ENCODE results near the gene THSD7B. TPM values are rescaled to one million over a fixed set of nuclear protein-coding genes. Genes with fewer than 3 reads are reported as not detected.

The THSD7B gene
- total RNA-seq, 4 donors from 2014 or later: under 0.01 to 0.29 (median 0.03) TPM

DNA sequence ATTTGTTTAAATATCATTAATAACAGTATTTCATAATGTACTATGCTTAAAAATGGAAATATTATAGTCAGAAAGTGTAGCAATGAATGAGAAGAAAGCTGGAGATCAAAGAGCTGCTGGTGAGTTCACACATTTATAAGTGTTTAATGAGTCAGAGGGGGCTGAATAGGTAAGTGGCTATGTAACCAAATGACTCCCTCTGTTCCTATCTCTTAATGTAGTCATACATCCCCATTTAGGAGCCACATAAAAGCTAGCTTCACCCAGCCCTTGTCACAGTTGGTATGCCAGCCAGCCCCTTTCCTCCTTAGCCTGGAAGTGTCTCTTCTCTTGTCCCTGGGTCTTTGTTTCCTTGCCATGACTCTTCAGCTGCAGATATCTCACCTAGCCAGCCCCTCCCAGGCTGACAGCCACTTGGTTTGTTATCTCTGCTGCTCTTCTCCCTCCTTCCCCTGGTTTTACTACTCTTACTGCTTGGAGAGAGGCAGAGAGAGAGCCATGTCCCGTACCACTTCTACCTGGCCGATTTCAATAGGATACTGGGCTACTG lies 760.4 kb downstream of the THSD7B start:
- Histone ChIP-seq H3K4me3 (no peak overlapping the region), H3K4me1 (no peaks in the 10 kb centered on the region), H3K27me3 (no peaks in the 10 kb centered on the region), H3K9me3 (no peaks in the 10 kb centered on the region), H3K27ac (replicated peaks in 1 of 4) (no peak overlapping the region), H3K36me3 (no peaks in the 10 kb centered on the region)
- intact Hi-C loops (cut with DNase I): no loop called here
- 86% methylated on average over 2 of the region's 2 CpGs for WGBS
- DNase-seq (ENCODE audit: extremely low spot score): no peak
- TF ChIP-seq EP300 (IDR thresholded peaks at IDR 0.05): no peak
- no peak for TF ChIP-seq POLR2A (IDR thresholded peaks at IDR 0.05; ENCODE audit: low read depth)
- TF ChIP-seq, protein P1, sequence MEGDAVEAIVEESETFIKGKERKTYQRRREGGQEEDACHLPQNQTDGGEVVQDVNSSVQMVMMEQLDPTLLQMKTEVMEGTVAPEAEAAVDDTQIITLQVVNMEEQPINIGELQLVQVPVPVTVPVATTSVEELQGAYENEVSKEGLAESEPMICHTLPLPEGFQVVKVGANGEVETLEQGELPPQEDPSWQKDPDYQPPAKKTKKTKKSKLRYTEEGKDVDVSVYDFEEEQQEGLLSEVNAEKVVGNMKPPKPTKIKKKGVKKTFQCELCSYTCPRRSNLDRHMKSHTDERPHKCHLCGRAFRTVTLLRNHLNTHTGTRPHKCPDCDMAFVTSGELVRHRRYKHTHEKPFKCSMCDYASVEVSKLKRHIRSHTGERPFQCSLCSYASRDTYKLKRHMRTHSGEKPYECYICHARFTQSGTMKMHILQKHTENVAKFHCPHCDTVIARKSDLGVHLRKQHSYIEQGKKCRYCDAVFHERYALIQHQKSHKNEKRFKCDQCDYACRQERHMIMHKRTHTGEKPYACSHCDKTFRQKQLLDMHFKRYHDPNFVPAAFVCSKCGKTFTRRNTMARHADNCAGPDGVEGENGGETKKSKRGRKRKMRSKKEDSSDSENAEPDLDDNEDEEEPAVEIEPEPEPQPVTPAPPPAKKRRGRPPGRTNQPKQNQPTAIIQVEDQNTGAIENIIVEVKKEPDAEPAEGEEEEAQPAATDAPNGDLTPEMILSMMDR (IDR thresholded peaks at IDR 0.05): no peak
- no peak for TF ChIP-seq POLR2AphosphoS5 (IDR thresholded peaks at IDR 0.05)

DNA sequence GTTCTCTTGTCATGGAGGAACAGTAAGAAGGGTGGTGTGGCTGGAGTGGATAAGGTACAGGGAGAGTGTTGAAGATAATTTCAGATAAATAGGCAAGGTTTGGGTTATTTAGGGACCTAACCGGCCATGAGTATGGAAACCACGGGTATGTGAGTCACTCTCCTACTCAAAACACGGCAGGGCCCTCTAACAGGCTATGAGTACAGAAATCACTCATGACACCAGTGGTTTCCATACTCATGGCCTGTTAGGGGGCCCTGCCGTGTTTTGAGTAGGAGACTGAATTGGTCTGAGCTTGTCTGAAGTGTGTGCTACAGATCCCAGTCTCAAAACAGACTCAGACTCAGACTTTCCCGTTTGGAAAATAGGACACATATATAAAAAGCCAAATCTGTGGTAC lies 770.6 kb downstream of the THSD7B start:
- Histone ChIP-seq H3K4me3 (no peak overlapping the region), H3K27me3 (no peaks in the 10 kb centered on the region), H3K36me3 (no peaks in the 10 kb centered on the region), H3K4me1 (no peaks in the 10 kb centered on the region), H3K27ac (replicated peaks in 1 of 4) (no peak overlapping the region), H3K9me3 (no peaks in the 10 kb centered on the region)
- intact Hi-C loops (cut with DNase I): no loop called here
- DNase-seq (ENCODE audit: extremely low spot score): no peak
- TF ChIP-seq EP300 (IDR thresholded peaks at IDR 0.05): no peak
- no peak for TF ChIP-seq POLR2AphosphoS5 (IDR thresholded peaks at IDR 0.05)
- TF ChIP-seq POLR2A (IDR thresholded peaks at IDR 0.05; ENCODE audit: low read depth): no peak
- TF ChIP-seq, protein P1 (IDR thresholded peaks at IDR 0.05): no peak
- 72% methylated on average over 5 of the region's 5 CpGs for WGBS

DNA sequence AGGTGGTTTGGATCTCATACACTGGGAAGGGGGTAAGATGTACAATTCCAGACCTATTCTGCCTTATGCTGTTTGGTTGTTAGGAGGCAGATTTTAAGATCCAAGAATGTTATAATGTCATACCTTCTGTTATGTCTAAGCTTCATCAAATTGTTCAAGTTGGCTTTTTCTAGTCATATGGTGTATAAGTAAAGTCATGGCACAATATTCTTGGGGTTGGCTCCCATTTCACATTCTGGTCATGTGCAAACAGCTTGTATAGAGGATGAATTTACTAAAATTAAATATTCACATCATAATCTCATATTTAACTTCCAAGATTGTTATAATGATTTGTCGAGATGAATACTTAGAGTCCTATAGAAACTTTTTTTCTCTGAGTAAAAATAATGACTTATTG lies 774.0 kb downstream of the THSD7B start:
- Histone ChIP-seq H3K4me3 (no peak overlapping the region), H3K9me3 (no peaks in the 10 kb centered on the region), H3K27me3 (no peaks in the 10 kb centered on the region), H3K27ac (replicated peaks in 1 of 4) (no peak overlapping the region), H3K4me1 (no peaks in the 10 kb centered on the region), H3K36me3 (no peaks in the 10 kb centered on the region)
- intact Hi-C loops (cut with DNase I): no loop called here
- TF ChIP-seq POLR2AphosphoS5 (IDR thresholded peaks at IDR 0.05) (no peak), EP300 (IDR thresholded peaks at IDR 0.05) (no peak), POLR2A (IDR thresholded peaks at IDR 0.05; ENCODE audit: low read depth) (no peak)
- DNase-seq (ENCODE audit: extremely low spot score): no peak
- 90% methylated on average over 1 of the region's 1 CpG for WGBS

DNA sequence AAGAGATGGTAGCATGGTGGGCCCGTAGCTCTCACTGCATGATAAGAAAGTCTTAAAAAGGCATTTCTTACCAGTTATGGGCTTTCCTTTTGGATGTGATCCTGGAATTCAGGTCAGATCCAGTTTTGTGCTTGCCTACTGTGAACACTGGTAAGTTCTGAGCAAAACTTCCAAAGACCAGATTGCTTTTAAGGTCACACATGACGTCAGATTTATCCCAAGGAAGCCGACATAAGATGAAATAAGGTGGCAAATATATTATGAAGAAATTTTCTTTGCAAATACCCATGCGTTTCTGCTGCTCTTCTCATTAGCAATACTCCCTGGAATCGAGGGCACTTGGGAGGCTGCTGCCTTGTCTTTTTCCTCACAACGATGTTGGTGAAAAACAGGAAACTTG lies 782.5 kb downstream of the THSD7B start:
- Histone ChIP-seq H3K27ac (replicated peaks in 1 of 4) (no peak overlapping the region), H3K9me3 (no peaks in the 10 kb centered on the region), H3K4me1 (no peaks in the 10 kb centered on the region), H3K36me3 (no peaks in the 10 kb centered on the region), H3K4me3 (no peak overlapping the region), H3K27me3 (no peaks in the 10 kb centered on the region)
- no peak for DNase-seq (ENCODE audit: extremely low spot score)
- WGBS: 80% methylated on average over 6 of the region's 6 CpGs
- TF ChIP-seq POLR2AphosphoS5 (IDR thresholded peaks at IDR 0.05) (no peak), POLR2A (IDR thresholded peaks at IDR 0.05; ENCODE audit: low read depth) (no peak), EP300 (IDR thresholded peaks at IDR 0.05) (no peak)
- TF ChIP-seq, protein P1 (IDR thresholded peaks at IDR 0.05): no peak
- intact Hi-C loops (cut with DNase I): no loop called here

DNA sequence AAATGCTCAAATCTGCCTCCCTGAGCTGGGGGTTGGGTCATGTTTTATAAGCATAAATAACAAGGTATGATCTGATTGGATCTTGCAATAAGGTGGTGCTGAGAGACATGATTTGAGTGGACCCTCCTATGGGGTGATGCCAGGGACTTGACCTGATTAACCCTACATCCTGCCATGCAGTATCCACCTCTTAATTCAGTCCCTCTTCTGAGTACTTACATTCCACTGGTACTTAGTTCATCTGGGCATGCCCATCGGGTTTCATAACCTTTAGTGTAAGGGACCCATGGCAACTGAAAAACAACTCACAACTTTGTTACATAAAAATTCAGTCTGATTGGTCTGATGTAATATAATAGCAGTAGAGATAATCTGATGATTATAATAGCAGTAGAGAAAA lies 801.0 kb downstream of the THSD7B start:
- 47% methylated on average over 1 of the region's 1 CpG for WGBS
- H3K36me3 ChIP-seq: no peaks in the 10 kb centered on the region
- DNase-seq (ENCODE audit: extremely low spot score): no peak
- peaks cover 0 to 16% (median 8%) of the 10 kb centered on the region in 4 donors for H3K4me1 ChIP-seq
- intact Hi-C loops (cut with DNase I): no loop called here
- H3K9me3 ChIP-seq: peaks cover 0 to 9% (median 4%) of the 10 kb centered on the region in 4 donors
- H3K27me3 ChIP-seq: no peaks in the 10 kb centered on the region
- peak overlapping the region in 1 of 4 donors; percentile 30 for H3K27ac ChIP-seq (replicated peaks in 1 of 4)
- no peak overlapping the region for H3K4me3 ChIP-seq
- no peak for TF ChIP-seq POLR2A (IDR thresholded peaks at IDR 0.05; ENCODE audit: low read depth)
- TF ChIP-seq EP300 (IDR thresholded peaks at IDR 0.05): no peak
- TF ChIP-seq, protein P1 (IDR thresholded peaks at IDR 0.05): no peak
- TF ChIP-seq POLR2AphosphoS5 (IDR thresholded peaks at IDR 0.05): no peak

Data from esophagus muscularis mucosa (tissue), 4 donors.